ENCODE measurements around the gene PEAR1. TPM values are rescaled to one million over a fixed set of nuclear protein-coding genes. Genes with fewer than 3 reads are reported as not detected.

The PEAR1 gene
- total and polyA plus RNA-seq, 8 donors, result 1.2 to 16.3 (median 2.7) TPM

DNA sequence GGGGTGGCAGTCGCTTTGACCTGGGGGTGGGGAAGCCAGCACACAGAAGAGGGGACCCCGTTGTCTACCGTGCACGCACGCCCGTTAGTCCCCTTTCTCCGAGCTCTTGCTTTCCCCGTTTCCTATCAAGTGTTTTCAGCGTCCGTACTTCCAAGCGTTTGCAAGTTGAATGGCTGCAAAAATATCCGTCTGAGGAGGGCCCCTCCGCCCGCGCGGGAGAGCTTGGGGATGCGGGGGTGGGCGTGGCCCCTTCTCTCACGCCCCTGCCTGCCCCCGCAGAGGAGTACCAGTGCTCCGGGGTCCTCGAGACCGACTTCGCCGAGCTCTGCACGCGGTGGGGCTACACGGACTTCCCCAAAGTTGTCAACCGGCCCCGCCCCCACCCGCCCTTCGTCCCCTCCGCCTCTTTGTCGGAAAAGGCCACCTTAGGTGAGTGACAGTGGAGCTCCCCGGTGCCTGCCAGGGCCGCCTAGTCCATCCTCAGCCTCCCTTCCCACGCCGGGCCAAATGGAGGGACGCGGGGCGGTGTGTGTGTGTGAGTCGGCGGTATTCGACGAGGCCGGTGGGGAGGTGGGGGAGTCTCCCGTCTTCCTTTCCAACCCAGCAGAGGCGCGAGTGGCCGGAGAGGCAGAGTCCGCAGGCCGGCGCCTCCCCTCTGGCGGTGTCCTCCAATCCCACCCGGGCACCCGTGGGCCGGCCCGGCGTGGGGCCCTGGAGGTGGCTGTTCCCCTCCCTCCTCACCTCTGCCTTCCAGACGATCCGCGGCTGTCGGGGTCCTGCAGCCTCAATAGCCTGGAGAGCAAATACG is 30.4 kb downstream of the PEAR1 start:
- peak in 1 of 2 donors; percentile 41 for DNase-seq
- no peak overlapping the region for H3K27ac ChIP-seq
- TF ChIP-seq, protein P1, sequence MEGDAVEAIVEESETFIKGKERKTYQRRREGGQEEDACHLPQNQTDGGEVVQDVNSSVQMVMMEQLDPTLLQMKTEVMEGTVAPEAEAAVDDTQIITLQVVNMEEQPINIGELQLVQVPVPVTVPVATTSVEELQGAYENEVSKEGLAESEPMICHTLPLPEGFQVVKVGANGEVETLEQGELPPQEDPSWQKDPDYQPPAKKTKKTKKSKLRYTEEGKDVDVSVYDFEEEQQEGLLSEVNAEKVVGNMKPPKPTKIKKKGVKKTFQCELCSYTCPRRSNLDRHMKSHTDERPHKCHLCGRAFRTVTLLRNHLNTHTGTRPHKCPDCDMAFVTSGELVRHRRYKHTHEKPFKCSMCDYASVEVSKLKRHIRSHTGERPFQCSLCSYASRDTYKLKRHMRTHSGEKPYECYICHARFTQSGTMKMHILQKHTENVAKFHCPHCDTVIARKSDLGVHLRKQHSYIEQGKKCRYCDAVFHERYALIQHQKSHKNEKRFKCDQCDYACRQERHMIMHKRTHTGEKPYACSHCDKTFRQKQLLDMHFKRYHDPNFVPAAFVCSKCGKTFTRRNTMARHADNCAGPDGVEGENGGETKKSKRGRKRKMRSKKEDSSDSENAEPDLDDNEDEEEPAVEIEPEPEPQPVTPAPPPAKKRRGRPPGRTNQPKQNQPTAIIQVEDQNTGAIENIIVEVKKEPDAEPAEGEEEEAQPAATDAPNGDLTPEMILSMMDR (IDR thresholded peaks at IDR 0.05), result no peak
- TF ChIP-seq POLR2A (IDR thresholded peaks at IDR 0.05) (no peak), POLR2AphosphoS5 (IDR thresholded peaks at IDR 0.05) (no peak), EP300 (IDR thresholded peaks at IDR 0.05) (no peak)
- peaks cover 30 to 41% (median 35%) of the 10 kb centered on the region in 4 donors for H3K4me1 ChIP-seq
- H3K36me3 ChIP-seq, result no peaks in the 10 kb centered on the region
- 2 to 5% (median 4%) methylated on average over 24 to 64 of the region's 64 CpGs for WGBS, 5 donors
- intact Hi-C loops (cut with DNase I; ENCODE audit: low total_unique reads), result loop anchor here (10.0 kb wide), 1 partner anchor 151 kb away; no protein-coding TSS in a partner anchor
- H3K27me3 ChIP-seq, result peaks cover 23 to 96% (median 84%) of the 10 kb centered on the region in 3 donors
- no peaks in the 10 kb centered on the region for H3K9me3 ChIP-seq
- peak overlapping the region in 2 of 4 donors; percentile 18 to 34 for H3K4me3 ChIP-seq

DNA sequence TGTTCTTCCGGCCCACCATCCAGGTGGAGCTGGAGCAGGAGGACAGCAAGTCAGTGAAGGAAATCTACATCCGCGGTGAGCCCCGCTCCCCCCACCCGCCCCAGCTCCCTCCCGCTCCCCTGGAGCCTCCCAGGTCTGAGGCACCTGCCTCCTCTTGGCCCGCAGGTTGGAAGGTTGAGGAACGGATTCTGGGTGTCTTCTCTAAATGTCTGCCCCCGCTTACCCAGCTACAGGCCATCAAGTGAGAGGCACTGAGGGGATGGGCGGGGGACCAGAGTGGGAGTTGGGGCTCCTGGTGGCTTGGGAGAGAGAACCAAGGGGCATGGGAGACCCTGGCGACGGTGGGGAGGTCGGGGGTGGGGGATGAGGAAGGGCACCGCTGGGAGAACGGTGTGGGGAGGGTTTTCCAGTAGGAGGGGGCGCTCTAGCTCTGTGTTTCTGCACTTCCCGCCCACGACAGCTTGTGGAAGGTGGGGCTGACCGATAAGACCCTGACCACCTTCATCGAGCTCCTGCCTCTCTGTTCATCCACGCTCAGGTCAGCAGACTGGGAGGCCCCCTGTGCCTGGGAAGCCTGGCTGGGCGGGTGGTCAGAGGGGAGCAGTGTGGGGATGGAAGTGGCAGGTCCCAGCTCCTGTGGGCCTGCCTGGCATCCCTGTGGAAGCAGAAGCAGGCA is 31.1 kb downstream of the PEAR1 start:
- no peaks in the 10 kb centered on the region for H3K9me3 ChIP-seq
- H3K27me3 ChIP-seq, result peaks cover 23 to 98% (median 90%) of the 10 kb centered on the region in 3 donors
- no peak for DNase-seq
- intact Hi-C loops (cut with DNase I; ENCODE audit: low total_unique reads), result loop anchor here (10.0 kb wide), 1 partner anchor 150 kb away; no protein-coding TSS in a partner anchor
- H3K4me3 ChIP-seq, result no peak overlapping the region
- no peak for TF ChIP-seq POLR2A (IDR thresholded peaks at IDR 0.05)
- TF ChIP-seq POLR2AphosphoS5 (IDR thresholded peaks at IDR 0.05), result no peak
- TF ChIP-seq, protein P1 (IDR thresholded peaks at IDR 0.05), result no peak
- TF ChIP-seq EP300 (IDR thresholded peaks at IDR 0.05), result no peak
- WGBS, 5 donors, result 32 to 40% (median 35%) methylated on average over 18 to 22 of the region's 22 CpGs
- peaks cover 30 to 41% (median 35%) of the 10 kb centered on the region in 4 donors for H3K4me1 ChIP-seq
- no peaks in the 10 kb centered on the region for H3K36me3 ChIP-seq
- H3K27ac ChIP-seq, result no peak overlapping the region

DNA sequence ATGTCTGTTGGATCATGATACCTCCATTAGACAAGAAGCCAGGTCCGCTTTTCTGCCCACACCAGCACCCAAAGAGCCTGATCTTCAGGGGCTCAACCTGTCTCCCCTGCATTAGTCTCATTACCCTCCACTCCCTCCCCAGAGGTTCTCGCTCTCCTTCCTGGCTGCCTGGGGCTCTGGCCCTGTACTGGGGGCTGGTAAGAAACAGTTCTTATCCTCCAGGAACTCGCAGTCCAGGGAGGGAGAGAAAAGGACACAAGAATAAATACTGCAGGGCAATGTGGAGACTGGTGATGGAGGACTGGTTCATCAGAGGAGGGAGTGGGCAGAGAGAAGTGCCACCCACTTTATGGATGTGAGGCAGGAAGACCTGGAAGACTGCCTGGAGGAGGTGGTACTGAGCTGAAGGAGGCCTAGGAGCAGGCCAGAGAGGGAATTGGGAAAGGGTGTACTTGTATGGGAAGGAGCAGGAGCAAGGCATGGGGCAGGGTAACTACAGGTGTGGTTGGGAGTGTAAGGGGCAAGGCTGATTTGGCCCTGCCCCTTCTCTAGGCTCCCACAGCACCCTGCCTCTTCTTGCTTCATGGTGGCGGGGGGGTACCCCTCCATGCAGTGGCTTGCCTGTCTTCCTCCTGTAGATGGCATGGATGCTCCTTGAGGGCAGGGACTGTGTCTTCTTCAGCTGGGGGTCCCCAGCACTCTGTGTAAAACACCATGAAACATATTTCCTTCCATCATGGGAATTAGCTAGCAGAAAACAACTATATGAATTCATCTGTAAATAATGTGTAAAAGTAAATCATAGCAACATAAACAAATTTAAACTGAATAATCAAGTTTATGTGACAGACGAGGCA is 31.9 kb downstream of the PEAR1 start:
- Histone ChIP-seq H3K9me3 (no peaks in the 10 kb centered on the region), H3K27me3 (peaks cover 23 to 97% (median 88%) of the 10 kb centered on the region in 3 donors), H3K4me1 (peaks cover 25 to 35% (median 29%) of the 10 kb centered on the region in 4 donors), H3K36me3 (no peaks in the 10 kb centered on the region), H3K4me3 (no peak overlapping the region), H3K27ac (no peak overlapping the region)
- TF ChIP-seq, protein P1 (IDR thresholded peaks at IDR 0.05), result no peak
- TF ChIP-seq EP300 (IDR thresholded peaks at IDR 0.05), result no peak
- TF ChIP-seq POLR2AphosphoS5 (IDR thresholded peaks at IDR 0.05), result no peak
- WGBS, 5 donors, result 80 to 89% (median 86%) methylated on average over 4 to 5 of the region's 5 CpGs
- intact Hi-C loops (cut with DNase I; ENCODE audit: low total_unique reads), result loop anchor here (10.0 kb wide), 1 partner anchor 149 kb away; no protein-coding TSS in a partner anchor
- DNase-seq, result no peak
